ENCODE data around the gene DNAH14. TPM values are rescaled to one million over a fixed set of nuclear protein-coding genes. Genes with fewer than 3 reads are reported as not detected.

Gene DNAH14
- total and polyA plus RNA-seq, 2 donors (not counting 3 experiments of a cell fraction or from before 2014, with no cell fraction given): 1.5 to 7.1 TPM

DNA sequence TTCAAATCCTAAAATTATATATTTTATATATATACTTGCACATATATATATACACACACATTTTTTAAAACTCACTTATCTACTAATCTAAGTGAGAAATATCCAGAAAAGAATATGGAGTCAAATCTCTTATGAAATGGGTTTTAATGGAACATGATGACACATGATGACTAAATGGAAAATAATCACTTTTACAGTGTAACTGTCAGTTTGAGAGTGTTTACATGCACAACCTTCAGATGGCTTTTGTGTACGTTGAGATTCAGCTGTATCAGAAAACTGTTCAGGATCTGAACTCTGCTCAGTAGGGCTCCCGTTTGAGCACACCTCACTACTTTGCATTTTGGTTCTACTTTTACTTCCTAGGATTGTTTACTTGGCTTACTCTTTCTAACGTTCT is 189.8 kb downstream of the DNAH14 start:
- Histone ChIP-seq H3K27me3 (ENCODE audit: control insufficient read depth in 2 of 2, insufficient read depth in 2 of 2, low read length in 2 of 2) (no peaks in the 10 kb centered on the region), H3K27ac (ENCODE audit: insufficient read depth, low read depth, low read length) (no peak overlapping the region), H4K20me1 (replicated peaks; ENCODE audit: control insufficient read depth, extremely low read depth, insufficient read depth, low read length) (no peaks in the 10 kb centered on the region), H2AFZ (ENCODE audit: low read depth, low read length) (no peak overlapping the region), H3K9me1 (replicated peaks; ENCODE audit: control insufficient read depth, extremely low read depth, insufficient read depth, low read length) (no peaks in the 10 kb centered on the region), H3K9me3 (replicated peaks; ENCODE audit: control insufficient read depth, insufficient read depth, low read length) (no peaks in the 10 kb centered on the region), H3K4me1 (ENCODE audit: control insufficient read depth, extremely low read depth, insufficient read depth, low read length) (no peaks in the 10 kb centered on the region), H3K4me2 (ENCODE audit: insufficient read depth, low read length) (no peak overlapping the region), H3K9ac (replicated peaks; ENCODE audit: extremely low read depth, insufficient read depth, low read length) (no peak overlapping the region), H3K36me3 (ENCODE audit: control insufficient read depth in 2 of 2, extremely low read depth in 1 of 2, insufficient read depth in 2 of 2, low read length in 2 of 2) (no peaks in the 10 kb centered on the region), H3K79me2 (ENCODE audit: control insufficient read depth, insufficient read depth, low read length) (no peaks in the 10 kb centered on the region), H3K4me3 (replicated peaks in 1 of 3; ENCODE audit: insufficient read depth in 1 of 3, low read depth in 1 of 3, low read length in 3 of 3) (no peak overlapping the region)
- intact Hi-C loops (cut with micrococcal nuclease): no loop called here
- DNase-seq (ENCODE audit: low read depth, low spot score) (no peak), FAIRE-seq (no peak)
- TF ChIP-seq POLR2AphosphoS5 (IDR thresholded peaks at IDR 0.05; ENCODE audit: insufficient read depth, low read depth, low read length) (no peak), GATA2 (IDR thresholded peaks at IDR 0.05; ENCODE audit: insufficient read depth, insufficient read length, low read depth, low read length) (no peak), POLR2A (IDR thresholded peaks at IDR 0.05; ENCODE audit: low read depth, low read length) (no peak), JUN (IDR thresholded peaks at IDR 0.05; ENCODE audit: borderline replicate concordance, insufficient read depth, insufficient read length, low read depth) (no peak), FOS (IDR thresholded peaks at IDR 0.05; ENCODE audit: borderline replicate concordance, insufficient read depth, low read length) (no peak), EZH2 (IDR thresholded peaks at IDR 0.05; ENCODE audit: borderline replicate concordance, low read depth, low read length, severe bottlenecking) (no peak)
- TF ChIP-seq, protein P1, sequence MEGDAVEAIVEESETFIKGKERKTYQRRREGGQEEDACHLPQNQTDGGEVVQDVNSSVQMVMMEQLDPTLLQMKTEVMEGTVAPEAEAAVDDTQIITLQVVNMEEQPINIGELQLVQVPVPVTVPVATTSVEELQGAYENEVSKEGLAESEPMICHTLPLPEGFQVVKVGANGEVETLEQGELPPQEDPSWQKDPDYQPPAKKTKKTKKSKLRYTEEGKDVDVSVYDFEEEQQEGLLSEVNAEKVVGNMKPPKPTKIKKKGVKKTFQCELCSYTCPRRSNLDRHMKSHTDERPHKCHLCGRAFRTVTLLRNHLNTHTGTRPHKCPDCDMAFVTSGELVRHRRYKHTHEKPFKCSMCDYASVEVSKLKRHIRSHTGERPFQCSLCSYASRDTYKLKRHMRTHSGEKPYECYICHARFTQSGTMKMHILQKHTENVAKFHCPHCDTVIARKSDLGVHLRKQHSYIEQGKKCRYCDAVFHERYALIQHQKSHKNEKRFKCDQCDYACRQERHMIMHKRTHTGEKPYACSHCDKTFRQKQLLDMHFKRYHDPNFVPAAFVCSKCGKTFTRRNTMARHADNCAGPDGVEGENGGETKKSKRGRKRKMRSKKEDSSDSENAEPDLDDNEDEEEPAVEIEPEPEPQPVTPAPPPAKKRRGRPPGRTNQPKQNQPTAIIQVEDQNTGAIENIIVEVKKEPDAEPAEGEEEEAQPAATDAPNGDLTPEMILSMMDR (IDR thresholded peaks at IDR 0.05; ENCODE audit: extremely low read depth in 1 of 2, insufficient read depth in 1 of 2, low read depth in 1 of 2, low read length in 2 of 2): no peak
- TF ChIP-seq, protein P2, sequence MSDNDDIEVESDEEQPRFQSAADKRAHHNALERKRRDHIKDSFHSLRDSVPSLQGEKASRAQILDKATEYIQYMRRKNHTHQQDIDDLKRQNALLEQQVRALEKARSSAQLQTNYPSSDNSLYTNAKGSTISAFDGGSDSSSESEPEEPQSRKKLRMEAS (IDR thresholded peaks at IDR 0.05; ENCODE audit: insufficient read depth, insufficient read length): no peak
- ChIA-PET POLR2A (no interaction called here), CTCF (no interaction called here)
- BruUV-seq (replicated peaks): no TSS peak
- dilution Hi-C loops (cut with MboI; ENCODE audit: extremely low pct_ligation_motif_present, low sequenced_read_pairs): no loop called here

Data from endothelial cell of umbilical vein (primary cell).